Sigmoid colon (tissue), 7 donors: Measurements from ENCODE around the gene IL36RN. TPM values are rescaled to one million over a fixed set of nuclear protein-coding genes. Genes with fewer than 3 reads are reported as not detected.

ENCODE experiments used
- DNase-seq: peaks from one replicate; pipeline ENCODE4 v3.0.0-alpha.2; 2019
- H3K27ac ChIP-seq, 4 donors: fragments of 200-600 bp; sonication (generic); one replicate each; pipeline ENCODE4 v1.5.1; 2016 to 2019; ENCODE audit warnings: mild to moderate bottlenecking in 1 of 4
- H3K27me3 ChIP-seq, 3 donors: fragments of 200-600 bp; sonication (generic); one replicate each; pipeline ENCODE4 v1.5.1; 2019; ENCODE audit warnings: mild to moderate bottlenecking in 1 of 3
- H3K36me3 ChIP-seq, 4 donors: fragments of 200-600 bp; sonication (generic); one replicate each; pipeline ENCODE4 v1.5.1; 2016 to 2019
- H3K4me1 ChIP-seq, 4 donors: fragments of 200-600 bp; sonication (generic); one replicate each; pipeline ENCODE4 v1.5.1; 2017 to 2019
- H3K4me3 ChIP-seq, 4 donors: fragments of 200-600 bp; sonication (generic); one replicate each; pipeline ENCODE4 v1.5.1; 2017 to 2019; ENCODE audit warnings: mild to moderate bottlenecking in 2 of 4, moderate library complexity in 1 of 4
- H3K9me3 ChIP-seq, 4 donors: fragments of 200-600 bp in 3 of 4; sonication (generic) in 3 of 4; one replicate each; pipeline versions ENCODE4 v1.5.1 to v1.6.1; 2013 to 2019
- CTCF ChIP-seq, 4 experiments: fragments of 450-650 bp in 3 of 4; fragments of 200-600 bp in 1 of 4; IDR thresholded peaks; one replicate each; pipeline ENCODE4 v1.5.1; 2016 to 2019; ENCODE audit warnings: antibody characterized with exemption in 4 of 4, mild to moderate bottlenecking in 3 of 4, moderate library complexity in 2 of 4
- EP300 ChIP-seq, 4 donors: sonication (generic); formaldehyde crosslinking; IDR thresholded peaks; one replicate each; pipeline ENCODE4 v1.6.1; 2017; ENCODE audit warnings: antibody characterized with exemption in 4 of 4
- POLR2A ChIP-seq, 2 donors: fragments of 450-650 bp; IDR thresholded peaks; one replicate each; pipeline ENCODE4 v1.6.1; 2016; ENCODE audit warnings: antibody characterized with exemption in 2 of 2, mild to moderate bottlenecking in 2 of 2, moderate library complexity in 2 of 2
- POLR2AphosphoS5 ChIP-seq, 4 donors: sonication (generic); formaldehyde crosslinking; IDR thresholded peaks; one replicate each; pipeline ENCODE4 v1.6.1; 2017; ENCODE audit warnings: antibody characterized with exemption in 4 of 4
- WGBS, 2 donors: extraction: QIAGEN DNeasy Blood & Tissue Kit; methylation state at CpG; one replicate each; pipeline ENCODE4 v1.1.7; 2013; 5-methylcytosine and 5-hydroxymethylcytosine counted together
- intact Hi-C: fragments of 100-400 bp; cut with DNase I; formaldehyde crosslinking; loops from one replicate; pipeline ENCODE4 v1.15.1; 2023
- polyA plus RNA-seq, 3 donors: library from polyadenylated mRNA; stranded (reverse); fragments of 200-250 nt; gene quantifications; one replicate each; pipeline ENCODE4 v1.2.3, GENCODE V29; 2013
- total RNA-seq, 4 donors: library from RNA; depleted of rRNA; stranded (reverse); fragments of >200 nt; gene quantifications; one replicate each; pipeline ENCODE4 v1.1.0, GENCODE V29; 2016
- donor health status: healthy with polysubstance abuse.
- donor health status: Bipolar disorder and iron deficiency.
- donor health status: healthy.

The IL36RN gene
- total and polyA plus RNA-seq, 7 donors, result 0.03 TPM; not detected in 6

GRCh38 chr2:113038291-113038690, 20.7 kb upstream of the IL36RN start:
- no peaks in the 10 kb centered on the region for H3K36me3 ChIP-seq
- WGBS, 2 donors, result 87 to 92% methylated on average over 3 of the region's 3 CpGs
- DNase-seq, result no peak
- H3K27ac ChIP-seq, result no peak overlapping the region
- no peak for TF ChIP-seq EP300 (IDR thresholded peaks at IDR 0.05)
- TF ChIP-seq POLR2AphosphoS5 (IDR thresholded peaks at IDR 0.05), result no peak
- TF ChIP-seq CTCF (IDR thresholded peaks at IDR 0.05), result no peak
- no peak for TF ChIP-seq POLR2A (IDR thresholded peaks at IDR 0.05)
- H3K9me3 ChIP-seq, result no peaks in the 10 kb centered on the region
- no peaks in the 10 kb centered on the region for H3K27me3 ChIP-seq
- intact Hi-C loops, result no loop called here
- H3K4me3 ChIP-seq, result no peak overlapping the region
- H3K4me1 ChIP-seq, result no peaks in the 10 kb centered on the region

- DNase-seq, result no peak
- TF ChIP-seq POLR2A (IDR thresholded peaks at IDR 0.05) (no peak), EP300 (IDR thresholded peaks at IDR 0.05) (no peak), POLR2AphosphoS5 (IDR thresholded peaks at IDR 0.05) (no peak), CTCF (IDR thresholded peaks at IDR 0.05) (no peak)
- Histone ChIP-seq H3K27ac (no peak overlapping the region), H3K4me1 (no peaks in the 10 kb centered on the region), H3K9me3 (no peaks in the 10 kb centered on the region), H3K27me3 (no peaks in the 10 kb centered on the region), H3K36me3 (no peaks in the 10 kb centered on the region), H3K4me3 (no peak overlapping the region)
- 44 to 79% methylated on average over 2 of the region's 2 CpGs for WGBS, 2 donors
- intact Hi-C loops, result no loop called here
Measured at GRCh38 chr2:113039158-113039557, 19.8 kb upstream of the IL36RN start.

- Histone ChIP-seq H3K27me3 (no peaks in the 10 kb centered on the region), H3K9me3 (no peaks in the 10 kb centered on the region), H3K4me3 (no peak overlapping the region), H3K27ac (no peak overlapping the region), H3K36me3 (no peaks in the 10 kb centered on the region), H3K4me1 (no peaks in the 10 kb centered on the region)
- no peak for DNase-seq
- no peak for TF ChIP-seq CTCF (IDR thresholded peaks at IDR 0.05)
- no peak for TF ChIP-seq POLR2AphosphoS5 (IDR thresholded peaks at IDR 0.05)
- no peak for TF ChIP-seq POLR2A (IDR thresholded peaks at IDR 0.05)
- TF ChIP-seq EP300 (IDR thresholded peaks at IDR 0.05), result no peak
- intact Hi-C loops, result no loop called here
- 46 to 67% methylated on average over 5 of the region's 5 CpGs for WGBS, 2 donors
Measured at GRCh38 chr2:113039719-113040118, 19.3 kb upstream of the IL36RN start.

DNA sequence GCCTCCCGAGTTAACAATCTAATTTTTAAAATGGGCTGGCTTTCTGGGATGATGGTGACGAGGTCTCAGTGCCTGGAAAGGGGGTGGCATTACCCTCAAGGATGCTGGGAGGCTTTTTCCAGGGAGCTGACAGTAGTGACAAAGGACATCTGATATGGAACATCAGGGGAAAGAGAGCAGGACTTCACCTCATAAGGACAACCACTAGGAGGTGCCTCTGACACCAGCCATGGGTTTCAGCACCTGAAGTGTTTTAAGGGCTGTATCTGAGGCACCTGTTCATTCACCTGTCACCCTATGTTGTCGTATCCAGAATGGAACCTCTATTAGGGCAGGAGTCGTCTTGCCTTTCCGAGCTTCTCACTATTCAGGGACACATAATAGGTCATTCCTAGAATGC, 17.1 kb upstream of the IL36RN start:
- H3K9me3 ChIP-seq, result no peaks in the 10 kb centered on the region

More for the DNA sequence above, 17.1 kb upstream of the IL36RN start:
- DNase-seq, result no peak
- Histone ChIP-seq H3K36me3 (no peaks in the 10 kb centered on the region), H3K27me3 (no peaks in the 10 kb centered on the region), H3K4me1 (no peaks in the 10 kb centered on the region), H3K27ac (no peak overlapping the region), H3K4me3 (no peak overlapping the region)
- 77 to 80% methylated on average over 5 of the region's 5 CpGs for WGBS, 2 donors
- no peak for TF ChIP-seq EP300 (IDR thresholded peaks at IDR 0.05)
- no peak for TF ChIP-seq CTCF (IDR thresholded peaks at IDR 0.05)
- TF ChIP-seq POLR2AphosphoS5 (IDR thresholded peaks at IDR 0.05), result no peak
- TF ChIP-seq POLR2A (IDR thresholded peaks at IDR 0.05), result no peak
- intact Hi-C loops, result no loop called here
